Epithelial cell of esophagus (primary cell): ENCODE measurements around the gene C1orf167.
A peak's percentile ranks its signal among the peaks of the same experiment; 100 is the strongest.

Experiments
- DNase-seq: peaks from one replicate; pipeline ENCODE4 v3.0.0; 2010; ENCODE audit warnings: low read depth
- H3K4me3 ChIP-seq: 2 replicates; pipeline ENCODE4 v1.5.1; 2011; ENCODE audit warnings: mild to moderate bottlenecking, low read length, control low read depth
- TF ChIP-seq, protein P1 (sequence below): IDR thresholded peaks from 2 replicates; pipeline ENCODE4 v1.5.1; 2011; ENCODE audit warnings: low read depth, mild to moderate bottlenecking, low read length, control low read depth, inconsistent platforms; ENCODE audit not compliant: insufficient read depth; ENCODE audit errors: missing control alignments

The C1orf167 gene

DNA sequence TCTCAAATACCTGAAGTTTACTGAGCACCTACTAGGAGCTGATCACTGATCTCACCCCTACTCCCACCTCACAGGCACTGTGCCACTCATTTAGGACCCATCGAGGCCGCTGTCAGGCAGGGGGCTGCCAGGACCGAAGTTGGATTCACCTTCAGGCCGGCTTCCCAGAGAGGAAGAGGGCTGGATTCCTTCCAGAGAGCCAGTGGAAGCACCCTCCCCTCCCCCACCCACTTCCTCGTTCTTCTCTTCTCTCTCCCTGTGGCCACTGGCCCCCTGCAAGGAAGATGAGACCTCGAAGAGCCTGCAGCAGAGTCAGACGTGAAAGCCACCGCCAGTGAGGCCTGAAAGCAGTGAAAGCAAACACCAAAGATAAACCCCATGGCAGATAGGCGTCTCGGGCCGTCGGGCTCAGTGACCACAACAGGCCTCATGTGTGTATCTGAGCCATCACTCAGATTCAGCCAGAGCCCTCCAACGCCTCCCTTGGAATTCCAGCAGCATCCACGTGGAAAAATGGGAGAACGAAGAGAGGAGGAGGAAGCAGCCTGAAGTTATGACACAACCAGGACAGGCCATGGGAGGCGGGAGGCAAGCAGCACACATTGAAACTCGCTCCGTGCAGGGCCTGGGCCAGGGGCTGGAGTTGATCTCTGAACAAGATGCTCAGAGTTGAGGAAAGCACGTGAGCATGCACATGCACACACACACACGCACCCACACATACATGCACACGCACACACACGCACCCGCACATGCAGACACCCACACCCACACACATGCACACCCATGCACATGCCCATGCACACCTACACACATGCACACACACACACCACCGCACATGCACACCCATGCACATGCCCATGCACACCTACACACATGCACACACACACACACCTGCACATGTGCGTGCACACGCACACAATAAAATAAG lies 32.2 kb upstream of the C1orf167 start:
- no peak overlapping the region for H3K4me3 ChIP-seq
- no peak for DNase-seq
- TF ChIP-seq, protein P1, sequence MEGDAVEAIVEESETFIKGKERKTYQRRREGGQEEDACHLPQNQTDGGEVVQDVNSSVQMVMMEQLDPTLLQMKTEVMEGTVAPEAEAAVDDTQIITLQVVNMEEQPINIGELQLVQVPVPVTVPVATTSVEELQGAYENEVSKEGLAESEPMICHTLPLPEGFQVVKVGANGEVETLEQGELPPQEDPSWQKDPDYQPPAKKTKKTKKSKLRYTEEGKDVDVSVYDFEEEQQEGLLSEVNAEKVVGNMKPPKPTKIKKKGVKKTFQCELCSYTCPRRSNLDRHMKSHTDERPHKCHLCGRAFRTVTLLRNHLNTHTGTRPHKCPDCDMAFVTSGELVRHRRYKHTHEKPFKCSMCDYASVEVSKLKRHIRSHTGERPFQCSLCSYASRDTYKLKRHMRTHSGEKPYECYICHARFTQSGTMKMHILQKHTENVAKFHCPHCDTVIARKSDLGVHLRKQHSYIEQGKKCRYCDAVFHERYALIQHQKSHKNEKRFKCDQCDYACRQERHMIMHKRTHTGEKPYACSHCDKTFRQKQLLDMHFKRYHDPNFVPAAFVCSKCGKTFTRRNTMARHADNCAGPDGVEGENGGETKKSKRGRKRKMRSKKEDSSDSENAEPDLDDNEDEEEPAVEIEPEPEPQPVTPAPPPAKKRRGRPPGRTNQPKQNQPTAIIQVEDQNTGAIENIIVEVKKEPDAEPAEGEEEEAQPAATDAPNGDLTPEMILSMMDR = no peak

DNA sequence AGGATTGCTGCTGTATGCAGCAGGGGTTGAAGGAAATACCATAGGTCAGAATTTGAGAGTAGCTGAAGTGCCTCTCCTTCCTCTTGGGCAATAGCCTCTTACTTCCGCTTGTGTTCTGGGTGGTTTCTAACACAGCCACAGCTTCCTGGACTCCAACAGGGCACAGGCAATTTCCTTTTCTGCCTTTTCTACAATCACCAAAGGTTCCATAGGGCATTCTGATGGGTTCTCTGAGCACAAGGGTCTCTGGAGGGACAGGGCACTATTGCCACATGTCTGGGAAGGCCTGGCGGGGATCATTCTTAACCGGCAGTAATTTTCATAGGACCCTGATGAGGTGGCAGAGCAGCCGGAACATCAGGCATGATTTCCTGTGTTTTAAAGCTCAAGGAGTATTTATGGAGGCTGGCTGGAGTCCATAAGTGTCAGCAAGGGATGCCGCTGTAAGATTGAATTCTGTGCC lies 31.5 kb upstream of the C1orf167 start:
- H3K4me3 ChIP-seq = no peak overlapping the region
- DNase-seq = peak; percentile 53
- TF ChIP-seq, protein P1 = no peak

- H3K4me3 ChIP-seq = no peak overlapping the region
- TF ChIP-seq, protein P1 = no peak
Measured at GRCh38 chr1:11731691-11732283, 30.2 kb upstream of the C1orf167 start.

DNA sequence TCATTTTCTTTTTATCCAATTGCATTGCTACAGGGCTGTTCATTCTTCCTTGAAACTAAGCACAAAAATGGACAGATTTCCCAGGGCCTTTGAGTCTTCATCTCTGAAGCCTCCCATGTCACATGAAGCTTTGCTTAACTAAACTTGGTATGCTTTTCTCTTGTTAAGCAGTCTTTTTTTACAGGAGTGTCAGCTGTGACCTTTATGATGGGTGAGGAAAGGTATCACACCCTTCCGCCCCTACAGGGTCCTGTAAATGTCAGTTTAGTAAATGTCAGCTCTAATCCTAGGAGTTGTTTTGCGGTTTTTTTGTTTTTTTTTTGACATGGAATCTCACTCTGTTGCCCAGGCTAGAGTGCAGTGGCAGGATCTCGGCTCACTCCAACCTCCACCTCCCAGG lies 28.7 kb upstream of the C1orf167 start:
- no peak for DNase-seq
- TF ChIP-seq, protein P1 = no peak
- H3K4me3 ChIP-seq = no peak overlapping the region

More at GRCh38 chr1:11731691-11732283, 30.2 kb upstream of the C1orf167 start:
- peak; percentile 37 for DNase-seq

DNA sequence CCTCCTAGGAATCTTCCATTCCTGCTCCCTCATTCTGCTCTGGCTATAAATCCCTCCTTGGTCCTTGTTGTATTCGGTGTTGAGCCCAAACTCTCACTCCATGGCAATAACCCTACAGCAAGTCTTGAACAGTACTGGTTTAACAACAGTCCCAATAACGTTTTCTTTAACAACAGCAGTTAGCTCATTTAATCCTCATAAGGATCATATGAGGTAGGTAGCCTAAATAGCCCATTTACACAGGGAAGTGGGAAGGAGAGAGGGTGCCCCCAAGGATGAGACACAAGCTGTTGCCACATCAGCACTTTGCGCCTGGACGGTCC lies 26.5 kb upstream of the C1orf167 start:
- no peak overlapping the region for H3K4me3 ChIP-seq
- DNase-seq = no peak
- TF ChIP-seq, protein P1 = no peak

DNA sequence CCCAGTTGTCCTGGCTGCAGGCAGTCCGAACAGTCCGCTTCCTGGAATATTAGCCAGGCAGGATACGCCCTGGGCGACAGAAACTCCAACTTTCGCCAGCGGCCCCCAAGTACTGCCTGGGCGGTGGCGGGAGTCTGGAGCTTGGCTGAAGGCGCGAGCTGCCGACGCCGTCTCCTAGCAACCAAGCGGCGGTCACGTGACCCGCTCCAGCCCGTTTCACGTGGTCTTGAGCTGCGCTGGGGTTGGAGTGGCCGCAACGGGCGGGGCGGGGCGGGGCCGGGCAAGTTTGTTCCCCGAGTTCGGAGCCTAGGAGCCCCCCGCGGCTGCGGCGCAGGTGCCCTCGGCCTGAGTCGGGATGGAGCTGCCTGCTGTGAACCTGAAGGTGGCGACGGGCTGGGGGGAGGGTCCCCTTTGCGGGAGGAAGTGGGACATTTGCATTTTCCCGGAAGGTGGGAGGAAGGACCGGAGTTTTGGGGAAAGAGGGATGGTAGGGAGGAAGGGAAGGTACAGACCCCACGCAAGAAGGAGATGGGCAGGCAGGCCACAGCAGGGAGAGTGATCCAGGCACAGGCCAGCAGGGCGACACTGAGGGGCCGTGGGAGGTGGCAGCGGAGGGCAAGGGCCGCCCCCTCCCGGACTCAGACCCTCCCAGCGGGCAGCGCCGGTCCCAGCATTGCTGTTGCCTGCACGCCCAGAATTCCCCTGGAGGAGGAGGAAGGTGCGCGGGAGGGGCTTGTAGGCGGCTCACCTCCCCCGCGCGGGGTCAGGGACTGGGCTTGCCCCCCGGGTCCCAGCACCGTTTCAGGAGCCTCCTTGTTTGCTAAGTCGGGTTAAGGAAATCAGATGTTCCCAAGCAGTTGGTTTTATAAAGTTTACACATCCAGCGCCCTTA lies 25.9 kb upstream of the C1orf167 start, which contains the start of gene AGTRAP:
AGTRAP (plus strand) TSS at position 283 of the 892 bp plus-strand sequence; CDS start at position 356, 73 bp downstream.
- H3K4me3 ChIP-seq = peak within 1 kb of the TSS; percentile 96
- TF ChIP-seq, protein P1 = no peak
- DNase-seq = peak; percentile 92
